T-helper 1 cell (primary cell): ENCODE measurements around the gene XPR1.
A peak's percentile ranks its signal among the peaks of the same experiment; 100 is the strongest.

ENCODE experiments used
- DNase-seq, 5 donors: peaks; one replicate each; pipeline ENCODE4 v3.0.0-alpha.2; 2012 to 2020
- total RNA-seq, 4 donors: gene quantifications; one replicate each; lab custom pipeline; 2026; lab: John Stamatoyannopoulos, UW

XPR1 gene
- 35.2 to 43.4 (median 40.0) reads per million in 4 donors for total RNA-seq

- DNase-seq = peak; percentile 97 to 99 (median 99)
Measured at GRCh38 chr1:180631766-180632325, at the start of gene XPR1. Gene XPR1, plus strand, starts transcription at chr1:180632022. Its CDS starts 180 bp downstream, at chr1:180632202.

GRCh38 chr1:180584869-180585268, 47.0 kb upstream of the XPR1 start:
- DNase-seq = no peak

GRCh38 chr1:180585994-180586359, 45.8 kb upstream of the XPR1 start:
- no peak for DNase-seq

GRCh38 chr1:180586671-180587155, 45.1 kb upstream of the XPR1 start:
- DNase-seq = peak in 1 of 5 donors; percentile 37

- no peak for DNase-seq
Measured at GRCh38 chr1:180588121-180588520, 43.7 kb upstream of the XPR1 start.

- no peak for DNase-seq
Measured at GRCh38 chr1:180590889-180591288, 40.9 kb upstream of the XPR1 start.

- DNase-seq = no peak
Measured at GRCh38 chr1:180593382-180593781, 38.4 kb upstream of the XPR1 start.

- DNase-seq = no peak
Measured at GRCh38 chr1:180594723-180595122, 37.1 kb upstream of the XPR1 start.

- DNase-seq = no peak
Measured at GRCh38 chr1:180595966-180596365, 35.9 kb upstream of the XPR1 start.

GRCh38 chr1:180597520-180597919, 34.3 kb upstream of the XPR1 start:
- no peak for DNase-seq

GRCh38 chr1:180598333-180598974, 33.4 kb upstream of the XPR1 start:
- no peak for DNase-seq

GRCh38 chr1:180600343-180600742, 31.5 kb upstream of the XPR1 start:
- no peak for DNase-seq

- DNase-seq = no peak
Measured at GRCh38 chr1:180601512-180601911, 30.3 kb upstream of the XPR1 start.

- DNase-seq = no peak
Measured at GRCh38 chr1:180603223-180603849, 28.5 kb upstream of the XPR1 start.

- DNase-seq = no peak
Measured at GRCh38 chr1:180603850-180604226, 28.0 kb upstream of the XPR1 start.

- DNase-seq = no peak
Measured at GRCh38 chr1:180606155-180606554, 25.7 kb upstream of the XPR1 start.

- DNase-seq = no peak
Measured at GRCh38 chr1:180609643-180610555, 21.9 kb upstream of the XPR1 start.

GRCh38 chr1:180610556-180611015, 21.2 kb upstream of the XPR1 start:
- DNase-seq = no peak

GRCh38 chr1:180611016-180611930, 20.5 kb upstream of the XPR1 start:
- DNase-seq = no peak

- DNase-seq = no peak
Measured at GRCh38 chr1:180612632-180613031, 19.2 kb upstream of the XPR1 start.

- DNase-seq = no peak
Measured at GRCh38 chr1:180614730-180615129, 17.1 kb upstream of the XPR1 start.
